ENCODE results near the gene HGFAC.

The HGFAC gene

GRCh38 chr4:3420606-3420955 lies 21.2 kb upstream of the HGFAC start:
- H3K4me3 ChIP-seq (ENCODE audit: low read depth in 1 of 2, low read length in 1 of 2), result no peak overlapping the region
- H3K36me3 ChIP-seq, result no peaks in the 10 kb centered on the region
- no peaks in the 10 kb centered on the region for H3K27me3 ChIP-seq
- no peaks in the 10 kb centered on the region for H3K4me1 ChIP-seq (ENCODE audit: control insufficient read depth in 1 of 2, insufficient read depth in 1 of 2, low read depth in 1 of 2, low read length in 1 of 2)
- H3K27ac ChIP-seq, result no peak overlapping the region
- TF ChIP-seq, protein P1, sequence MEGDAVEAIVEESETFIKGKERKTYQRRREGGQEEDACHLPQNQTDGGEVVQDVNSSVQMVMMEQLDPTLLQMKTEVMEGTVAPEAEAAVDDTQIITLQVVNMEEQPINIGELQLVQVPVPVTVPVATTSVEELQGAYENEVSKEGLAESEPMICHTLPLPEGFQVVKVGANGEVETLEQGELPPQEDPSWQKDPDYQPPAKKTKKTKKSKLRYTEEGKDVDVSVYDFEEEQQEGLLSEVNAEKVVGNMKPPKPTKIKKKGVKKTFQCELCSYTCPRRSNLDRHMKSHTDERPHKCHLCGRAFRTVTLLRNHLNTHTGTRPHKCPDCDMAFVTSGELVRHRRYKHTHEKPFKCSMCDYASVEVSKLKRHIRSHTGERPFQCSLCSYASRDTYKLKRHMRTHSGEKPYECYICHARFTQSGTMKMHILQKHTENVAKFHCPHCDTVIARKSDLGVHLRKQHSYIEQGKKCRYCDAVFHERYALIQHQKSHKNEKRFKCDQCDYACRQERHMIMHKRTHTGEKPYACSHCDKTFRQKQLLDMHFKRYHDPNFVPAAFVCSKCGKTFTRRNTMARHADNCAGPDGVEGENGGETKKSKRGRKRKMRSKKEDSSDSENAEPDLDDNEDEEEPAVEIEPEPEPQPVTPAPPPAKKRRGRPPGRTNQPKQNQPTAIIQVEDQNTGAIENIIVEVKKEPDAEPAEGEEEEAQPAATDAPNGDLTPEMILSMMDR (IDR thresholded peaks at IDR 0.05), result no peak
- no peaks in the 10 kb centered on the region for H3K9me3 ChIP-seq

GRCh38 chr4:3420956-3421355 lies 20.8 kb upstream of the HGFAC start:
- Histone ChIP-seq H3K9me3 (no peaks in the 10 kb centered on the region), H3K4me1 (ENCODE audit: control insufficient read depth in 1 of 2, insufficient read depth in 1 of 2, low read depth in 1 of 2, low read length in 1 of 2) (no peaks in the 10 kb centered on the region), H3K36me3 (no peaks in the 10 kb centered on the region), H3K4me3 (ENCODE audit: low read depth in 1 of 2, low read length in 1 of 2) (no peak overlapping the region), H3K27ac (no peak overlapping the region), H3K27me3 (no peaks in the 10 kb centered on the region)
- TF ChIP-seq, protein P1 (IDR thresholded peaks at IDR 0.05), result no peak

DNA sequence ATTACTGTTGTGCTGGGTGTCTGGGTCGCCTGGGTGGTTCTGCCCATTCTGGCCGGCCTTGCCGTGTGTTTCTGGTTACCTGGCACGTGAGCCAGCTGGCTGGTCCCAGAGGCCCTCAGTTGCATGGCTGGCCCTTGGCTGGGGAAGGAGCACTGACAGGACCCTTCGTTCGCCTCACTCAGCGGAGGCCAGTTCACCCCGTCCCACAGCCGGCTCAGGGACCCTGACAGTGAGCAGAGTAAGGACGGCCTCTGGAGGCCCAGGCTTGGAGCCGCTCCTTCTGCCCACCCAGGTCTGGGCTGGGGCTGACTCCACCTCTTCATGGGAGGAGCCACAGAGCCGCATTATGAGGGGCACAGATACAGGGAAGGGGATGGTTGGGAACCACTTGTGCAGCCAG lies 20.3 kb upstream of the HGFAC start:
- TF ChIP-seq, protein P1 (IDR thresholded peaks at IDR 0.05), result no peak
- Histone ChIP-seq H3K4me1 (ENCODE audit: control insufficient read depth in 1 of 2, insufficient read depth in 1 of 2, low read depth in 1 of 2, low read length in 1 of 2) (no peaks in the 10 kb centered on the region), H3K36me3 (no peaks in the 10 kb centered on the region), H3K4me3 (ENCODE audit: low read depth in 1 of 2, low read length in 1 of 2) (no peak overlapping the region), H3K27ac (no peak overlapping the region), H3K9me3 (no peaks in the 10 kb centered on the region), H3K27me3 (no peaks in the 10 kb centered on the region)

GRCh38 chr4:3422241-3422801 lies 19.4 kb upstream of the HGFAC start:
- no peak overlapping the region for H3K4me3 ChIP-seq (ENCODE audit: low read depth in 1 of 2, low read length in 1 of 2)
- no peak overlapping the region for H3K27ac ChIP-seq
- no peaks in the 10 kb centered on the region for H3K9me3 ChIP-seq
- H3K4me1 ChIP-seq (ENCODE audit: control insufficient read depth in 1 of 2, insufficient read depth in 1 of 2, low read depth in 1 of 2, low read length in 1 of 2), result no peaks in the 10 kb centered on the region
- no peaks in the 10 kb centered on the region for H3K27me3 ChIP-seq
- TF ChIP-seq, protein P1 (IDR thresholded peaks at IDR 0.05), result no peak
- no peaks in the 10 kb centered on the region for H3K36me3 ChIP-seq

DNA sequence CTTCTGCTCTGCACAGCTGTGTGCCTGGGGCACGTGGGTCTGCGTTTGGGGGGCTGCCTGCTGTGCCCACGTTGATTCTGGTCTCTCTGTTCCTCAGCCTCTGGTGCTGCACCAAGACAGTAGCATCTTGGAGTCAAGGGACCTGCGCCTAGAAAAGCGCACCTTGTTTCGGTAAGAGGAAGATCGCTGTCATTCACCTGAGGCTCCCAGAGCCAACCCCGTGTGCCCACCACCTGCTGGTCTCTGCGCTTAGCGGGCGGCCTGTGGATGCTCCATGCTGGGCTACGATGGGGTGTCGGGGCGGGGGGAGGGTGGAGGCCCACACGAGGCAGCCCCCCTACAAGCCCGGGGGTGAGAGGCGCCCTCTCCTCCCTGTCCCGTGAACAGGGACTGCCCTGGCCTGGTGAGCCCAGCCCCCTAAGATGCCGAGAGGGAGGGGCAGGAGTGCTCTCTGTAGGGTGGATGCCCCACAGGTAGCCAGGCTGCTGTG lies 18.9 kb upstream of the HGFAC start:
- H3K4me3 ChIP-seq (ENCODE audit: low read depth in 1 of 2, low read length in 1 of 2), result no peak overlapping the region
- H3K27me3 ChIP-seq, result no peaks in the 10 kb centered on the region
- no peak overlapping the region for H3K27ac ChIP-seq
- no peaks in the 10 kb centered on the region for H3K4me1 ChIP-seq (ENCODE audit: control insufficient read depth in 1 of 2, insufficient read depth in 1 of 2, low read depth in 1 of 2, low read length in 1 of 2)
- TF ChIP-seq, protein P1 (IDR thresholded peaks at IDR 0.05), result no peak
- no peaks in the 10 kb centered on the region for H3K36me3 ChIP-seq
- H3K9me3 ChIP-seq, result no peaks in the 10 kb centered on the region

DNA sequence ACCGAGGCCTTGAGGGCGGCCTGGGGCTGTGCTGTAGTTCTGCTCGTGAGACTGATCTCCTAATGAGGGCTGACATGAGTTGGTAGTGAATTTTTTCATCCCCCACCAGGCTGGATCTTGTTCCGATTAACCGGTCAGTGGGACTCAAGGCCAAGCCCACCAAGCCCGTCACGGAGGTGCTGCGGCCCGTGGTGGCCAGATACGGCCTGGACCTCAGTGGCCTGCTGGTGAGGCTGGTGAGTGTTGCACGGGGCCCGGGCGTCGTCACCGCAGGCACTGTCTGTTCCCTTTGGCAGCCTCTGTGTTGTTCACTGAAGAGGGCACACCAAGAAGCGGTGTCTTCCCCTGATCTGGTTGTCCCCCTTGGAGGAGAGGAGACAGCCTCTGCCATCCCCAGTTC lies 18.4 kb upstream of the HGFAC start:
- TF ChIP-seq, protein P1 (IDR thresholded peaks at IDR 0.05), result no peak
- Histone ChIP-seq H3K4me3 (ENCODE audit: low read depth in 1 of 2, low read length in 1 of 2) (no peak overlapping the region), H3K9me3 (no peaks in the 10 kb centered on the region), H3K36me3 (no peaks in the 10 kb centered on the region), H3K27me3 (no peaks in the 10 kb centered on the region), H3K4me1 (ENCODE audit: control insufficient read depth in 1 of 2, insufficient read depth in 1 of 2, low read depth in 1 of 2, low read length in 1 of 2) (no peaks in the 10 kb centered on the region), H3K27ac (no peak overlapping the region)

All from neutrophil (primary cell).